BE2C (cell line): Measurements from ENCODE around the gene CHST11.
A peak's percentile ranks its signal among the peaks of the same experiment; 100 is the strongest.
"Not testable (repeated sequence)": the region's sequence is repeated elsewhere in the genome, so short reads cannot be mapped to it uniquely, and the experiment has no call there.

Source experiments
- DNase-seq: peaks from one replicate; pipeline ENCODE4 v3.0.0-alpha.2; 2020
- H3K27me3 ChIP-seq: fragments of 250-450 bp; sonication (Bioruptor Pico); 2 replicates; pipeline ENCODE4 v1.5.1; 2020; ENCODE audit warnings: mild to moderate bottlenecking
- H3K36me3 ChIP-seq: fragments of 250-450 bp; sonication (Bioruptor Pico); 2 replicates; pipeline ENCODE4 v1.5.1; 2020; ENCODE audit warnings: mild to moderate bottlenecking
- H3K4me1 ChIP-seq: fragments of 250-450 bp; sonication (Bioruptor Pico); 2 replicates; pipeline ENCODE4 v1.5.1; 2020
- H3K4me3 ChIP-seq: 2 replicates; pipeline ENCODE4 v1.5.1; 2011; ENCODE audit warnings: low read depth, low read length
- H3K9me3 ChIP-seq: fragments of 250-450 bp; sonication (Bioruptor Pico); 2 replicates; pipeline ENCODE4 v1.5.1; 2020
- CTCF ChIP-seq: IDR thresholded peaks from 2 replicates; pipeline ENCODE4 v1.5.1; 2012; ENCODE audit warnings: mild to moderate bottlenecking, low read depth, low read length

CHST11 gene

GRCh38 chr12:104610513-104611235 is 153.9 kb downstream of the CHST11 start:
- Histone ChIP-seq H3K9me3 (no peaks in the 10 kb centered on the region), H3K27me3 (no peaks in the 10 kb centered on the region), H3K36me3 (no peaks in the 10 kb centered on the region), H3K4me1 (peaks cover 44% of the 10 kb centered on the region), H3K4me3 (peak overlapping the region; percentile 26)
- peak; percentile 55 for DNase-seq
- no peak for TF ChIP-seq CTCF

- Histone ChIP-seq H3K36me3 (no peaks in the 10 kb centered on the region), H3K27me3 (no peaks in the 10 kb centered on the region), H3K9me3 (no peaks in the 10 kb centered on the region), H3K4me1 (peaks cover 42% of the 10 kb centered on the region), H3K4me3 (no peak overlapping the region)
- no peak for DNase-seq
- TF ChIP-seq CTCF = no peak
Observed at GRCh38 chr12:104611671-104612070, 154.9 kb downstream of the CHST11 start.

- not testable (repeated sequence) for H3K4me3 ChIP-seq, H3K36me3 ChIP-seq, H3K9me3 ChIP-seq, H3K27me3 ChIP-seq, DNase-seq
- peaks cover 42% of the 10 kb centered on the region for H3K4me1 ChIP-seq
Observed at GRCh38 chr12:104613372-104613771, 156.6 kb downstream of the CHST11 start.

GRCh38 chr12:104615048-104615561 is 158.4 kb downstream of the CHST11 start:
- no peak for TF ChIP-seq CTCF
- no peaks in the 10 kb centered on the region for H3K36me3 ChIP-seq
- no peaks in the 10 kb centered on the region for H3K27me3 ChIP-seq
- no peaks in the 10 kb centered on the region for H3K9me3 ChIP-seq
- DNase-seq = no peak
- peaks cover 33% of the 10 kb centered on the region for H3K4me1 ChIP-seq
- no peak overlapping the region for H3K4me3 ChIP-seq

GRCh38 chr12:104618691-104619090 is 161.9 kb downstream of the CHST11 start:
- no peaks in the 10 kb centered on the region for H3K27me3 ChIP-seq
- H3K36me3 ChIP-seq = no peaks in the 10 kb centered on the region
- no peaks in the 10 kb centered on the region for H3K9me3 ChIP-seq
- peaks cover 25% of the 10 kb centered on the region for H3K4me1 ChIP-seq
- H3K4me3 ChIP-seq = no peak overlapping the region
- DNase-seq = no peak
- no peak for TF ChIP-seq CTCF

GRCh38 chr12:104619305-104619704 is 162.6 kb downstream of the CHST11 start:
- H3K4me1 ChIP-seq = peaks cover 25% of the 10 kb centered on the region
- DNase-seq = no peak
- H3K9me3 ChIP-seq = no peaks in the 10 kb centered on the region
- TF ChIP-seq CTCF = no peak
- no peak overlapping the region for H3K4me3 ChIP-seq
- no peaks in the 10 kb centered on the region for H3K27me3 ChIP-seq
- no peaks in the 10 kb centered on the region for H3K36me3 ChIP-seq
